ENCODE results near the gene SLC5A9.
"Not testable (repeated sequence)": the region's sequence is repeated elsewhere in the genome, so short reads cannot be mapped to it uniquely, and the experiment has no call there.

The SLC5A9 gene

GRCh38 chr1:48242141-48242736 is 19.7 kb downstream of the SLC5A9 start:
- DNase-seq (ENCODE audit: low read depth), result no peak

- DNase-seq (ENCODE audit: low read depth), result no peak
Observed at GRCh38 chr1:48245106-48245505, 22.6 kb downstream of the SLC5A9 start.

GRCh38 chr1:48246727-48247126 is 24.2 kb downstream of the SLC5A9 start:
- no peak for DNase-seq (ENCODE audit: low read depth)

GRCh38 chr1:48248356-48248755 is 25.8 kb downstream of the SLC5A9 start:
- DNase-seq (ENCODE audit: low read depth), result no peak

- no peak for DNase-seq (ENCODE audit: low read depth)
Observed at GRCh38 chr1:48249868-48250267, 27.4 kb downstream of the SLC5A9 start.

- no peak for DNase-seq (ENCODE audit: low read depth)
Observed at GRCh38 chr1:48250572-48250971, 28.1 kb downstream of the SLC5A9 start.

GRCh38 chr1:48251323-48251722 is 28.8 kb downstream of the SLC5A9 start:
- DNase-seq (ENCODE audit: low read depth), result no peak

GRCh38 chr1:48251821-48252220 is 29.3 kb downstream of the SLC5A9 start:
- DNase-seq (ENCODE audit: low read depth), result no peak

GRCh38 chr1:48254254-48254653 is 31.7 kb downstream of the SLC5A9 start:
- DNase-seq (ENCODE audit: low read depth), result no peak

GRCh38 chr1:48258106-48258505 is 35.6 kb downstream of the SLC5A9 start:
- no peak for DNase-seq (ENCODE audit: low read depth)

- no peak for DNase-seq (ENCODE audit: low read depth)
Observed at GRCh38 chr1:48261881-48262400, 39.4 kb downstream of the SLC5A9 start.

GRCh38 chr1:48263041-48263440 is 40.5 kb downstream of the SLC5A9 start:
- DNase-seq (ENCODE audit: low read depth), result no peak

GRCh38 chr1:48266576-48266975 is 44.1 kb downstream of the SLC5A9 start:
- no peak for DNase-seq (ENCODE audit: low read depth)

- not testable (repeated sequence) for DNase-seq (ENCODE audit: low read depth)
Observed at GRCh38 chr1:48277437-48277836, 54.9 kb downstream of the SLC5A9 start.

GRCh38 chr1:48282329-48282728 is 59.8 kb downstream of the SLC5A9 start:
- not testable (repeated sequence) for DNase-seq (ENCODE audit: low read depth)

- not testable (repeated sequence) for DNase-seq (ENCODE audit: low read depth)
Observed at GRCh38 chr1:48284696-48285420, 62.3 kb downstream of the SLC5A9 start.

- DNase-seq (ENCODE audit: low read depth), result no peak
Observed at GRCh38 chr1:48285525-48285924, 63.0 kb downstream of the SLC5A9 start.

- DNase-seq (ENCODE audit: low read depth), result no peak
Observed at GRCh38 chr1:48291421-48291820, 68.9 kb downstream of the SLC5A9 start.

- DNase-seq (ENCODE audit: low read depth), result no peak
Observed at GRCh38 chr1:48292706-48293105, 70.2 kb downstream of the SLC5A9 start.

GRCh38 chr1:48294094-48294493 is 71.6 kb downstream of the SLC5A9 start:
- DNase-seq (ENCODE audit: low read depth), result not testable (repeated sequence)

GRCh38 chr1:48294656-48295055 is 72.1 kb downstream of the SLC5A9 start:
- DNase-seq (ENCODE audit: low read depth), result no peak
